Nephron progenitor cell (in vitro differentiated cells): ENCODE data around the gene BCL2L13.

ENCODE experiments used
- DNase-seq: peaks from one replicate; pipeline ENCODE4 v3.0.0; 2021
- H3K27ac Mint-ChIP-seq: 2 replicates; pipeline ENCODE4 v1.8.0; 2021; ENCODE audit warnings: mild to moderate bottlenecking, moderate library complexity, mixed read lengths
- H3K27me3 Mint-ChIP-seq: 2 replicates; pipeline ENCODE4 v1.8.0; 2021; ENCODE audit warnings: mild to moderate bottlenecking, low read depth, mixed read lengths; ENCODE audit not compliant: poor library complexity
- H3K36me3 Mint-ChIP-seq: 2 replicates; pipeline ENCODE4 v1.8.0; 2021; ENCODE audit warnings: low read depth, mixed read lengths
- H3K4me1 Mint-ChIP-seq: 2 replicates; pipeline ENCODE4 v1.8.0; 2021; ENCODE audit warnings: mixed read lengths
- H3K4me3 Mint-ChIP-seq: 2 replicates; pipeline ENCODE4 v1.8.0; 2021; ENCODE audit warnings: mild to moderate bottlenecking, moderate library complexity, mixed read lengths
- H3K9me3 Mint-ChIP-seq: 2 replicates; pipeline ENCODE4 v1.8.0; 2021; ENCODE audit warnings: mild to moderate bottlenecking, moderate library complexity, mixed read lengths
- CTCF ChIP-seq: fragments of 200-600 bp; sonication (generic); IDR thresholded peaks from 2 replicates; pipeline ENCODE4 v1.5.0; 2021; ENCODE audit warnings: antibody characterized with exemption

Gene BCL2L13

GRCh38 chr22:17769013-17769715, 130.6 kb downstream of the BCL2L13 start:
- no peaks in the 10 kb centered on the region for H3K9me3 Mint-ChIP-seq

GRCh38 chr22:17769716-17770082, 131.1 kb downstream of the BCL2L13 start:
- H3K36me3 Mint-ChIP-seq: no peaks in the 10 kb centered on the region
- TF ChIP-seq CTCF: no peak
- H3K27ac Mint-ChIP-seq: no peak overlapping the region
- H3K4me1 Mint-ChIP-seq: peaks cover 45% of the 10 kb centered on the region
- H3K4me3 Mint-ChIP-seq: no peak overlapping the region
- H3K27me3 Mint-ChIP-seq: no peaks in the 10 kb centered on the region
- no peak for DNase-seq
- H3K9me3 Mint-ChIP-seq: no peaks in the 10 kb centered on the region

More at GRCh38 chr22:17769013-17769715, 130.6 kb downstream of the BCL2L13 start:
- no peak overlapping the region for H3K27ac Mint-ChIP-seq
- H3K27me3 Mint-ChIP-seq: peaks cover 2% of the 10 kb centered on the region
- H3K36me3 Mint-ChIP-seq: no peaks in the 10 kb centered on the region
- no peak for TF ChIP-seq CTCF
- no peak for DNase-seq
- H3K4me3 Mint-ChIP-seq: no peak overlapping the region
- H3K4me1 Mint-ChIP-seq: peaks cover 50% of the 10 kb centered on the region

GRCh38 chr22:17770180-17771077, 131.9 kb downstream of the BCL2L13 start:
- no peak for TF ChIP-seq CTCF
- Mint-ChIP-seq H3K4me1 (peaks cover 46% of the 10 kb centered on the region), H3K9me3 (no peaks in the 10 kb centered on the region), H3K4me3 (no peak overlapping the region), H3K36me3 (no peaks in the 10 kb centered on the region), H3K27ac (no peak overlapping the region), H3K27me3 (no peaks in the 10 kb centered on the region)
- no peak for DNase-seq

- Mint-ChIP-seq H3K27ac (peak overlapping the region; percentile 79), H3K4me1 (peaks cover 61% of the 10 kb centered on the region), H3K36me3 (no peaks in the 10 kb centered on the region), H3K9me3 (no peaks in the 10 kb centered on the region), H3K27me3 (no peaks in the 10 kb centered on the region), H3K4me3 (peak overlapping the region; percentile 81)
- DNase-seq: peak; percentile 30
- TF ChIP-seq CTCF: no peak
Observed at GRCh38 chr22:17772249-17772957, 133.8 kb downstream of the BCL2L13 start.

GRCh38 chr22:17772958-17773605, 134.5 kb downstream of the BCL2L13 start:
- no peaks in the 10 kb centered on the region for H3K9me3 Mint-ChIP-seq
- no peaks in the 10 kb centered on the region for H3K27me3 Mint-ChIP-seq
- H3K4me1 Mint-ChIP-seq: peaks cover 61% of the 10 kb centered on the region
- H3K27ac Mint-ChIP-seq: peak overlapping the region; percentile 79
- peak overlapping the region; percentile 81 for H3K4me3 Mint-ChIP-seq
- no peaks in the 10 kb centered on the region for H3K36me3 Mint-ChIP-seq
- DNase-seq: no peak
- TF ChIP-seq CTCF: no peak
